Measurements from ENCODE around the gene MAGOH. TPM values are rescaled to one million over a fixed set of nuclear protein-coding genes. Genes with fewer than 3 reads are reported as not detected.
A peak's percentile ranks its signal among the peaks of the same experiment; 100 is the strongest.

MAGOH gene
- total RNA-seq (2014; rRNA removed; shearing (Covaris generic)) (21.9 and 22.5 TPM in 2 replicates), polyA plus RNA-seq (2016; fragmentation: Nextera tagmentation; extraction: Ambion mirVana) (29.7 and 34.3 TPM in 2 replicates)

GRCh38 chr1:53238197-53239155 is at the start of gene MAGOH:
TSS of gene MAGOH (minus strand) at chr1:53238518. CDS start at chr1:53238448, 70 bp downstream.
- H3K36me3 ChIP-seq (ENCODE audit: low read depth) = peaks cover 24% of the 10 kb centered on the region
- in situ Hi-C loops (cut with MboI) = no loop called here
- peak within 1 kb of the TSS; percentile 95 for H3K9ac ChIP-seq
- H3K27ac ChIP-seq = peak within 1 kb of the TSS; percentile 65
- H3F3A ChIP-seq (ENCODE audit: insufficient read depth) = 0 out of 2 replicates have a peak, but pooled peaks cover 6% of the 10 kb centered on the region
- no peaks in the 10 kb centered on the region for H3K9me3 ChIP-seq (ENCODE audit: low read depth)
- peaks cover 39% of the 10 kb centered on the region for H3K79me2 ChIP-seq (ENCODE audit: insufficient read depth)
- peak within 1 kb of the TSS; percentile 97 for H3K4me2 ChIP-seq (ENCODE audit: unreplicated experiment)
- peak; percentile 98 for DNase-seq
- H3K4me1 ChIP-seq (ENCODE audit: insufficient read depth) = peaks cover 10% of the 10 kb centered on the region; the same call in 1 of the 2 replicates
- no peak for TF ChIP-seq EZH2 (IDR thresholded peaks at IDR 0.05; ENCODE audit: insufficient read depth, poor library complexity, severe bottlenecking)
- TF ChIP-seq EZH2phosphoT487 (IDR thresholded peaks at IDR 0.05; ENCODE audit: insufficient read depth, low read depth) = no peak
- H2AFZ ChIP-seq = peak within 1 kb of the TSS; percentile 92
- 3% methylated on average over 64 of the region's 64 CpGs for WGBS, 2 experiments (ENCODE audit: low coverage in 1 of 2, low lambda C conversion rate in 2 of 2, missing lambda C conversion rate in 2 of 2)
- H3K27me3 ChIP-seq (replicated peaks; ENCODE audit: insufficient read depth) = no peaks in the 10 kb centered on the region
- H3K4me3 ChIP-seq = peak within 1 kb of the TSS; percentile 97
- H3K9me2 ChIP-seq (ENCODE audit: insufficient read depth) = no peaks in the 10 kb centered on the region
- H4K20me1 ChIP-seq (ENCODE audit: insufficient read depth) = no peaks in the 10 kb centered on the region

DNA sequence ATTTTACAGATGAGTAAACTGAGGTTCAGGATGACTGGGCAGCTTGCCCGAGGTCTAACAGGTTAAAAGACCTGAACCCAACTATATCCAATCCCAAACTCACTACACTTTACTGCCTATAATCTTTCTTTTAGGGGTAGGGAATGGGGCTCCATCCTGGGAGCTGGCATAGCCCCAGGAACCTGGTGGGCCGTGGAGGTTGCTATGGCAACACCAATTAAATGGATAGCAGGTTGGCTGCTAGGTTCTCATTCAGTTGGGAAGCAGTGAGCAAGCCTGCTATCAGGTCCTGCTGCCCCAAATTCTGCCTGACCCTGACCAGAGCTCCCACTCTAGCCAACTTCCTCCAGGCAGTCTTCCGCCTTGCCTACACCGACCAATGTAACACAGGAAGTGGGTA is 48.6 kb upstream of the MAGOH start:
- H3K27me3 ChIP-seq (replicated peaks; ENCODE audit: insufficient read depth) = no peaks in the 10 kb centered on the region
- no peak overlapping the region for H3K4me3 ChIP-seq
- H3F3A ChIP-seq (ENCODE audit: insufficient read depth) = no peaks in the 10 kb centered on the region
- TF ChIP-seq EZH2phosphoT487 (IDR thresholded peaks at IDR 0.05; ENCODE audit: insufficient read depth, low read depth) = no peak
- no peak for TF ChIP-seq EZH2 (IDR thresholded peaks at IDR 0.05; ENCODE audit: insufficient read depth, poor library complexity, severe bottlenecking)
- H3K9me2 ChIP-seq (ENCODE audit: insufficient read depth) = no peaks in the 10 kb centered on the region
- no peak overlapping the region for H2AFZ ChIP-seq
- H3K9me3 ChIP-seq (ENCODE audit: low read depth) = no peaks in the 10 kb centered on the region
- 84 to 89% methylated on average over 4 of the region's 4 CpGs for WGBS, 2 experiments (ENCODE audit: low coverage in 1 of 2, low lambda C conversion rate in 2 of 2, missing lambda C conversion rate in 2 of 2)
- no peak overlapping the region for H3K27ac ChIP-seq
- in situ Hi-C loops (cut with MboI) = no loop called here
- H3K36me3 ChIP-seq (ENCODE audit: low read depth) = no peaks in the 10 kb centered on the region
- no peaks in the 10 kb centered on the region for H3K79me2 ChIP-seq (ENCODE audit: insufficient read depth)
- H3K9ac ChIP-seq = no peak overlapping the region
- H3K4me1 ChIP-seq (ENCODE audit: insufficient read depth) = no peaks in the 10 kb centered on the region
- DNase-seq = no peak
- H3K4me2 ChIP-seq (ENCODE audit: unreplicated experiment) = no peak overlapping the region
- no peaks in the 10 kb centered on the region for H4K20me1 ChIP-seq (ENCODE audit: insufficient read depth)

DNA sequence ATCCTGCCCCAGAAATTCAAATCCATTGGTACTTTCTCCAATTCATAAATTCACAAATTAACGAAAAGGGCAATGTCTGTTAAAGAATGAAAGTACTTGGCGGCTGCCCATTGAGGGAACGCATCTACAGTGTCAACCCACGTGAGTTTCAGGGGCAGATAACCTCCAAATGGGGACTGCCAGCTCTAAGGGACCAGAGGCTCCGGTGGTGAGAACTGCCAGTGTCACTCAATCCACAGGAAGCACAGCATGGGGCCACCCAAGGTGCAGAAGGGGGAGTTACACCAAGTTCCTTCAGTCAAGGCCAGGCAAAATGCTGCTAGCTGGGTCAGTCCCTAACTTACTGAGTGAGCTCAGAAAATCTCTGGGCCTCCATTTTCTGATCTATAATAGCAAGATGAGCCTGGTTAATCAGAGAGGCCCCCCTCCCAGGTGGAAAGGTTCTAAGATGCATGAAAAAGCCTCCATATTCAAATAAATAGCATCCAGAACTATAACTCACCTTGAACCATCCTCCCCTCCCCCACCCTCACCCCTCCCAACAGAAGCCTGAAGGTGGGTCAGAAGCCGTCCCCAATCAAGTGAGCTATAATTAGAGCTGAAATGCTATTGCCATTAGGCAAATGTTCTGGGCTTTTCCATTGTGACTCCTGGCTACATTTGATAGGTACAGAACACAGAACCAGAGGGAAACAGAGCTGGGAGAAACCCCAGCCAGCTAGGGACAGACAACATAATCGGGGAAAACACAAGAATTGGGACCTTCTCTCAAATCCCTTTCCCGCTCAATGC is 47.8 kb upstream of the MAGOH start:
- Histone ChIP-seq H3K36me3 (ENCODE audit: low read depth) (no peaks in the 10 kb centered on the region), H3K9me2 (ENCODE audit: insufficient read depth) (no peaks in the 10 kb centered on the region), H3F3A (ENCODE audit: insufficient read depth) (no peaks in the 10 kb centered on the region), H3K9ac (no peak overlapping the region), H2AFZ (no peak overlapping the region), H3K4me1 (ENCODE audit: insufficient read depth) (no peaks in the 10 kb centered on the region), H3K27me3 (replicated peaks; ENCODE audit: insufficient read depth) (no peaks in the 10 kb centered on the region), H3K9me3 (ENCODE audit: low read depth) (no peaks in the 10 kb centered on the region), H4K20me1 (ENCODE audit: insufficient read depth) (no peaks in the 10 kb centered on the region), H3K4me3 (no peak overlapping the region), H3K4me2 (ENCODE audit: unreplicated experiment) (no peak overlapping the region), H3K79me2 (ENCODE audit: insufficient read depth) (no peaks in the 10 kb centered on the region), H3K27ac (no peak overlapping the region)
- no peak for DNase-seq
- in situ Hi-C loops (cut with MboI) = no loop called here
- TF ChIP-seq EZH2 (IDR thresholded peaks at IDR 0.05; ENCODE audit: insufficient read depth, poor library complexity, severe bottlenecking) (no peak), EZH2phosphoT487 (IDR thresholded peaks at IDR 0.05; ENCODE audit: insufficient read depth, low read depth) (no peak)
- WGBS, 2 experiments (ENCODE audit: low coverage in 1 of 2, low lambda C conversion rate in 2 of 2, missing lambda C conversion rate in 2 of 2) = 93 to 95% methylated on average over 8 of the region's 8 CpGs

- Histone ChIP-seq H4K20me1 (ENCODE audit: insufficient read depth) (no peaks in the 10 kb centered on the region), H3K79me2 (ENCODE audit: insufficient read depth) (no peaks in the 10 kb centered on the region), H3K9me3 (ENCODE audit: low read depth) (no peaks in the 10 kb centered on the region), H3K27me3 (replicated peaks; ENCODE audit: insufficient read depth) (no peaks in the 10 kb centered on the region), H3K4me3 (no peak overlapping the region), H3K4me2 (ENCODE audit: unreplicated experiment) (no peak overlapping the region), H3F3A (ENCODE audit: insufficient read depth) (no peaks in the 10 kb centered on the region), H3K4me1 (ENCODE audit: insufficient read depth) (no peaks in the 10 kb centered on the region), H3K27ac (no peak overlapping the region), H2AFZ (no peak overlapping the region), H3K9ac (no peak overlapping the region), H3K9me2 (ENCODE audit: insufficient read depth) (no peaks in the 10 kb centered on the region), H3K36me3 (ENCODE audit: low read depth) (no peaks in the 10 kb centered on the region)
- TF ChIP-seq EZH2 (IDR thresholded peaks at IDR 0.05; ENCODE audit: insufficient read depth, poor library complexity, severe bottlenecking) (no peak), EZH2phosphoT487 (IDR thresholded peaks at IDR 0.05; ENCODE audit: insufficient read depth, low read depth) (no peak)
- in situ Hi-C loops (cut with MboI) = no loop called here
- no peak for DNase-seq
- 82 to 89% methylated on average over 5 of the region's 5 CpGs for WGBS, 2 experiments (ENCODE audit: low coverage in 1 of 2, low lambda C conversion rate in 2 of 2, missing lambda C conversion rate in 2 of 2)
Observed at GRCh38 chr1:53285546-53285945, 47.2 kb upstream of the MAGOH start.

All from GM23248 (cell line).